Stromal cell of bone marrow (primary cell): ENCODE results near the gene CNOT2.
A peak's percentile ranks its signal among the peaks of the same experiment; 100 is the strongest.

Experiments
- DNase-seq: peaks from one replicate; pipeline ENCODE4 v3.0.0-alpha.2; 2012; ENCODE audit warnings: low read depth

CNOT2 gene, protein sequence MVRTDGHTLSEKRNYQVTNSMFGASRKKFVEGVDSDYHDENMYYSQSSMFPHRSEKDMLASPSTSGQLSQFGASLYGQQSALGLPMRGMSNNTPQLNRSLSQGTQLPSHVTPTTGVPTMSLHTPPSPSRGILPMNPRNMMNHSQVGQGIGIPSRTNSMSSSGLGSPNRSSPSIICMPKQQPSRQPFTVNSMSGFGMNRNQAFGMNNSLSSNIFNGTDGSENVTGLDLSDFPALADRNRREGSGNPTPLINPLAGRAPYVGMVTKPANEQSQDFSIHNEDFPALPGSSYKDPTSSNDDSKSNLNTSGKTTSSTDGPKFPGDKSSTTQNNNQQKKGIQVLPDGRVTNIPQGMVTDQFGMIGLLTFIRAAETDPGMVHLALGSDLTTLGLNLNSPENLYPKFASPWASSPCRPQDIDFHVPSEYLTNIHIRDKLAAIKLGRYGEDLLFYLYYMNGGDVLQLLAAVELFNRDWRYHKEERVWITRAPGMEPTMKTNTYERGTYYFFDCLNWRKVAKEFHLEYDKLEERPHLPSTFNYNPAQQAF

GRCh38 chr12:70242695-70243509 is at the start of gene CNOT2:
Gene CNOT2, plus strand, starts transcription at chr12:70243433. Its CDS starts 34,794 bp downstream, at chr12:70278227.
- DNase-seq, result peak; percentile 75

DNA sequence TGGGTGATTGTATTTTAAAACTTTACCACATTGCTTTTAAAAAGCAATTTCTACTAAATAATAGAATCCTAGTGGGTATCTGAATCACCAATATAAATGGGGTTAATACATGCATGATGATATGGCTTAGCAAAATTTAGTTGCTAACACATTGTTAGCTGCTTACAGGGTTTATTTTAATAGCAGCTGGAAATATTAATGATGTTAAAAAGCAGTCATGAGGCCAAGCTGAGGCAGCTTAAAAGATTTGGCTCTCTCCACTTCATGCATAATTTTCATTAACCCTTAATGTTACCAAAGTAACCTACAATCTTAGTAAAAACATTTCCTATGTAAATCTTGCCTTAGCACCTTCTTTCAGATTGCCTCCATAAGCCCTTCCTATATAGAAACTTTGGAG is 49.2 kb upstream of the CNOT2 start:
- no peak for DNase-seq

DNA sequence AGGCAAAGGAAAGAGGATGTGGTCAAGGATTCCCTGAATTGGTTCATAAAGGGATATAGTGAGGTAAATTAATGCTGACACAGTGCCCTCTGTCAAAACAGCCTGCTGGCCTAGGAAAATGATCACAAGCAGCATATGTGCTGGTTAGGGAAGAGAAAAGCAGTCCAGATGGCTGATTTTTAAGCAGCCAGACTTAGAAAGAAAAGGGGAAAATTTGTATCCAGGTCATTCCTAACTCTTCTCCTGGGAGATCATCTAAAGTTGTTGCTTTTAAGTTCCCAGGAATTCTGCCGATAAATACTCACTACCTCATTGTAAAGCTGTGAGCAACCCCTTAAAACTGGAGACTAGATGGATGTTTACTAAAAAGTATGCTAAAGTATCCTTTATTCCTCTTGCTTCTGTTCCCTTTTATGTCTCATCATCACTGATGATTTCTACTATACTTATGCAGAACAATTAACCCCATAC is 46.4 kb upstream of the CNOT2 start:
- no peak for DNase-seq

DNA sequence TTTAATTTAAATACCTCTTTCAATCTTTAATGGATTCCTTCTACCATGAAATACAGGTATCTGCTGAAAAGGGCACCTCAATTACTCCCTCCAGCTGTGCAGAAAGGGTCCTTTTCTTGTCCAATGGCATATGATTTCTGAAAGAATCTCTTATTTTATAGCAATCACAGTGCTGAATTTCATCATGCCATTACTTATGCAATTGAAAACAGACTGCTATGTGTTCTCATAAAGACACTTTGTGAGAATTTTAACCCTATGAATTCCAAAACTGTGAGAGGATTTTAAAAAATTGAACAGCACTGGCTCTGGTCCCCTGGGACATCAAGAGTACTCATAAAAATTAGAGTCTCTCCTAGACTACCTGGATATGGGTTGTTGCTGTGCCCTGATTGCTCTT is 45.9 kb upstream of the CNOT2 start:
- no peak for DNase-seq

GRCh38 chr12:70213707-70214106 is 29.5 kb upstream of the CNOT2 start:
- DNase-seq, result no peak

GRCh38 chr12:70214972-70215617 is 28.1 kb upstream of the CNOT2 start:
- DNase-seq, result no peak

DNA sequence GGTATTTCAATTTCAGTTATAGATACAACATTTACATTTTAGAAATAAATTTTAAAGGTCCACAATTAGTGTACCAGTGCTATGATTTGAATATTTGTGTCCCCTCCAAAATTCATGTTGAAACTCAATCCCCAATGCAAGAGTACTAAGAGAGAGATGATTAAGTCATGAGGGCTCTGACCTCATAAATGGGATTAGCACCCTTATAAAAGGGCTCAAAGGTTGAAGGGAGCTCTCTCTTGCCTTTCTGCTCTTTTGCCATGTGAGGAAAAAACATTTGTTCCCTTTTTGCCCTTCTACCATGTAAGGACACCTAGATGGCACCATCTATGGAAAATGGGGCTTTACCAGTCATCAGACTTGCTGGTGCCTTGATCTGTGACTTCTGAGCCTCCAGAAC is 25.8 kb upstream of the CNOT2 start:
- no peak for DNase-seq

DNA sequence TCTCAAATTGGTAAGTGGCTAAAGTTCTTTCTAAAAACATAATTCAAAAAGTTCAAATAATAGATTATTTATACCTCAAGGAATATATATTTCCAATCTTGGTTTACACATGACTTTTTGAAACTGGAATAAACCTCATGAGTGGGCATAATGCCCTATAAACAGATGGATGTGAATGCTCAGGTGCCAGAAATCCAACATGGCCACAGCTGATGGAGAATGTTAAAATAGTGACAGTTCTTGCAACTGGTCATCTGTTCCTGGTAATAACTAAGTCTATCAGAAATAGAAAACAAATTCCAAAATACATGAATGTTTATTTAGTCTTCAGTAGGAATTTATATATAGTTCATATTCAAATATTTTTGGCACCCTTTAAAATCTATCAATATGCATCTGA is 21.6 kb upstream of the CNOT2 start:
- DNase-seq, result no peak

DNA sequence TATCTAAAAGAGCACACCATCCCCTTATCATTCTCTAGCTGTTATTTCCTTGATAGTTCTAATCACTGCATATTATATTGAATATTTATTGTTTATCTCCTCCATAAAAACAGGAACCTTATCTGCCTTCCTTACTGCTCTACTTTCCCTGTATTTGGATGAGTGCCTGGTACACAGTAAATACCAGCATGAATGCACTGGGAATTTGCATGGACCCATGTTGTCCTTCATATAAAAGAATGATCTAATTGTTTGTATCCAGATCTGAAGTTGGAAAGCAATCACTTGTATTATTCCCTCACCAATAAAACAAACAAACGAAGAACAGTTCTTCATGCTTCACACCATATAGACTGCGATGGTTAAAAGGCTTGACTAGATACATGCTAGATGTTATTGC is 15.3 kb upstream of the CNOT2 start:
- DNase-seq, result no peak

DNA sequence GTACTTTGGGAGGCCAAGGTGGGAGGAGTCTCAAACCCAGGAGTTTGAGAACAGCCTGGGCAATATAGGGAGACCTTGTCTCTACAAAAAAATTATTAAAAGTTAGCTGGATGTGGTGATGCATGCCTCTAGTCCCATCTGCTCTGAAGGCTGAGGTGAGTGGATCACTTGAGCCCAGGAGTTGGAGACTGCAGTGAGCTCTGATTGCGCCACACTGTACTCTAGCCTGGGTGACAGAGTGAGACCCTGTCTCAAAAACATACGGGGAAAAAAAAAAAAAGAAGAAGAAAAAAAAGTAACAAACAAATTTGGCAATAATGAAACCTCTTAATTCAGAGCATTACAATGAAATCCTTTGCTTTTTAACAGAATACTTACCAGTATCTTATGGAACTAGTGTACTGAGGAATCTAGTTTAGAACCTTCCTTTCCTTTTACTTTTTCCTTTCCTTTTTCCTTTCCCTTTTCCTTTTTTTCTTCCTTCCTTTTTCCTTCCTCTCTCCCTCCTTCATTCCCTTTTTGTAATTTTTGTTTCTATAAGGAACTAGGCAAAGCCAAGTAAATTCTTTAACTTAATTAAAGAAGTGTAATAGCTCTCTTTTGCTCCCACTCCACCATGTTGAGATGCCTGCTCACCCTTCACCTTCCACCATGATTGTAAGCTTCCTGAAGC is 12.2 kb upstream of the CNOT2 start:
- DNase-seq, result no peak

- DNase-seq, result no peak
Measured at GRCh38 chr12:70236990-70237389, 6.2 kb upstream of the CNOT2 start.

- no peak for DNase-seq
Measured at GRCh38 chr12:70240673-70241072, 2.6 kb upstream of the CNOT2 start.

GRCh38 chr12:70241845-70242244 is 1.4 kb upstream of the CNOT2 start:
- no peak for DNase-seq

DNA sequence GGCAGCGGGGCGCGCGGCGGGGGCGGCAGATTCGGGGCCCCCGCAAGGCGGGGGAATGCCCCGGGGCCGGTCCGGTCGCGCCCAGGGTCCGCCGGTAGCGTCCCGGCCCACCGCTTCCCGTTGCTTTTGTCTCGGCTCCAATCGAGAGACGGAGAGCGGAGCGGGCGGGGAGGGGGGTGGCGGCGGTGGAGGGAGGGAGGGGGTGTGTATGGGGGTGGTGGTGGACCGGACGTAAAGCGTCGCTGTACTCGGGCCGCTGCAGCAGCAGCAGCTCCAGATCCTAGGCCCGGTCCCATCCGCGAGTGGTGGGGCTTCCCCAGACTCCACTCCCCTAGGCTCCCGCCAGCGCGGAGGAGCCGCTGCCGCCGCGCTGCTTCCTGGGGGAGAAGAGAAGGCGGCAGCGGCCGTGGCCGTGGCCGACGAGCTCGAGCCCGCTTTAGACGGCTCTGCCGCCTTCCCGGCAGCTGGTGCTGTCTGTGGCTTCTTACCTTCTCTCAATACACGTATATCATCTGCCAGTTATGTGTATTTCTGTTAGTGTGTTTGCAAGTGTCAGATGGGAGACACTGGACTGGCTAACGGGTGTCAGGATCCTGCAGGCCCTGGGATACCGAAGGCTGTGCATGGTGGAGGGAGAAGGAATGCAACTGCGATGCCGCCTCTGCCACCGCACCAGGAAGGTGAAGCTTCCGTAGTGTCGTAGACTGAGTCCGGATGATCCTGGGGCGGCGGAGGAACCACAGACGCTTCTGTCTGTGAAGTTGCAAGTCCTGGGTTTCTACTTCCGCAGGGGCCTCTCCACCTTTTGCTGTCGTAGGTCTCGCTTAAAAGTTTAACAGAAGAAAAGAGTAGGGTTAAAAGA is 508 bp downstream of the CNOT2 start:
- no peak for DNase-seq

DNA sequence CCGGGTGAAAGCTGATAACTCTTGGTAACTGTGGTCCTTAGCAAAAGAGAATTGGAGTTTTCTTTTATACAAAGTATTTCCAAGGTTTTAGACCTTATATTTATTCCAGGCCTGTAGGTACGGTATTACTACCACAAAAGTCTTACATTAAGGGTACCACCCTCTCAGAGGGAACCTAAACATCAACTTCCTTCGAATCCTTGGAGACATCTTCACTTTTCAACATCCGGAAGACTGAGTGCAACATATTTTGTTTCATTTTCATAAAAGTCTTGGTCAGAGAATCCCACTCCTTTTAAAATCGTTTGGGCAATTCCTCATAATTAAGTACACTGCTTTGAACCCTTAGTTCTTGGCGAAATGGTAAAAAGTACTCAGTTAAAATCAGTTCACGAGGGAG is 1.2 kb downstream of the CNOT2 start:
- DNase-seq, result no peak

DNA sequence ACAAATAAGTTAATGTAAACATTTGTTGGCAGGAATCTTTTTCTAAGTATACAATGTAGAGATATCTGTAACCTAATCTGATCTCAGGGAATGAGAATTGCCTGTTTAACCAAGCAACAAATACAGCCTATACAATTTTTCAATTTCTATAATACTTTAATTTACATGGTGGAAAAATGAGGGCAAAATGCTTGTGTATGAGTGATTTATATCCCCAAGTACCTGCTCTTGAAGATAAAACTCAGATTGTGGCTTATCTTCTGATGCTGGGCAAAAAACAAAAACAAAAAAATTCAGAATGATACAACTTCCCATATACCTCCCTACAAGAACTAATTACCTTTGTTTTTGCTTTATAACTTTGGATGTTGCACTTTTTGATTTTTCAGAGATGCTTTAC is 2.2 kb downstream of the CNOT2 start:
- no peak for DNase-seq

DNA sequence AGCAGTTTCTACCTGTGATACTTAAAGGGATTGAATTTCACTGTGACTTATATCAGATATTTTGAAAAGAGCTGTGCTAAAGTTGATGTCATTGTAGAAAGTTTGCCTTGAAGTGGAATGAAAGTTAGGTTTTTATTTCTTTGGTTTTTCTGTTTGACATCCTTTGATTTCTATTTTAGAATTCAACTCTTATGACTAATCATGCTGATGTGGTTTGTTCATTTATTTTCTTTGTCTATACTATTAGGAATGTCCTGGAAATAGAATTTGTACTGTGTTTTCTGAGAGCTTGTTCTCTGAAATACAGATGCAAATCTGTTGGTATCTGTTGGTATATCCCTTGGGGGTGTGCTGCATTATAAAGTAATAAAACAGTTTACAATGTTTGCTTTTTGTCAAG is 3.3 kb downstream of the CNOT2 start:
- no peak for DNase-seq

DNA sequence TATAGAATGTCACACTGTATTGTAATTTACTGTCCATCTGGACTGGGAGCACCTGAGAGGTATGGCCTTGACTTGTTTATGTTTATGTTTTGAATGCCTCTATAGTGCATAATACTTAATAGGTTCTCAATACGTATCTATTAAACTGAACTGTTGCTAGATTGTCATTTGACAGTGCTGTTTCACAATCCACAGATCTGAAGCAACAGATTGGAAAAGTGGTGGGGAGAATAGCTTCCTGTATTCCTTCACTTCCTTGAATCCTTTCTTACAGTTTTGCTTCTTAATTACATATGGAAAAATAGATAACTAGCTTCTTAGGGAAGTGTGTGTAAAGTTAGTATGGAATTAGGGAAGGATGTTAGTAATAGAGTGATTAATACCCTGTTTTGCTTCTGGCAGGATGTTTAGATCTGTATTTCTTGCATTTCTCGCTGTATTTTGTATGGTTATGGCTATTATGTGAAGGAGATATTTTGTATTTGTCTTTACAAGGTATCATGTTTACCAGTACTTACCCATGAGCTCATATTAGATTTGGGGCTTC is 4.5 kb downstream of the CNOT2 start:
- DNase-seq, result no peak

- no peak for DNase-seq
Measured at GRCh38 chr12:70248876-70249275, 5.6 kb downstream of the CNOT2 start.

DNA sequence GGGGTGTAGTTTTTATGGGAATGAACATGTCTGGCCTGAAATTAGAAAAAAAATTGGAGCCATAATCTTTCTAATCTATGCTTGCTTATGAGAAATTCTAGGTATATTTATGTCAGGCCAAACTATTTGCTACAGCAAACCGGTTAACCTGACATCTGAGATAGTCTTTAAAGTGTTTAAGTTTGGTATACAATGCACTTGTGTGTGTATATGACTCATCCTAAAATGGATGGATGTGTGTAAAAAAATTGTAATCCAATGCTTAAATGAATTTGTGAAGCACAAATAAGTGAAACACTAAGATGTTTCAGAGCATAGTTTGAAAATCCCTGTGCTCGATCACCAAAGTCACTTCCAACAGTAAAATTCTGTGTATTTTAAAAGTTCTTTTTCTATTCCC is 6.7 kb downstream of the CNOT2 start:
- no peak for DNase-seq

DNA sequence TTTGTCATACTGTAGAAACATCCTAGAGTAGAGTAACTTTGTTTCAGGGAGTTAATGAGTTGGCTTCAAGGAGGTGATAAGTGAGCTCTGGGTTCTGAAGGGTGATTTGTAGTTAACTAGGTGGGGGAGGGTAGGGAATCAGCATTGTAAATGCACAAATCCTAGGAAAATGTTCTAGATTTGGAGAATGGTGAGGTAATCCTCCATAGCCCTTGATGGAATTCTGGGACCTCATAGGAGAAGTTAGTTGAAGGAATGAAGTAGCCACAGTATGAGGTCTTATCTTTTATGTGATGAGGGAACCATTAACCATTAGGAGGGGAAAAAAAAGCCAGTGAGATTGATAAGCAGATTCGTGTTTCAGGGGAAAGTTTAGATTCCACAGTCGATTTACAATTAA is 8.0 kb downstream of the CNOT2 start:
- DNase-seq, result no peak
